Endothelial cell of umbilical vein (primary cell): ENCODE data around the gene RABEP1. TPM values are rescaled to one million over a fixed set of nuclear protein-coding genes. Genes with fewer than 3 reads are reported as not detected.

Experiments used
- BruUV-seq: library from RNA; stranded (reverse); fragments of 400-500 nt; replicated peaks from 2 replicates; lab custom pipeline; 2021; lab: Mats Ljungman, UMichigan
- CTCF ChIA-PET: fragments of 300-600, 350-600 bp; sonication (Branson Sonifier 250); formaldehyde crosslinking; loops from one replicate; lab custom pipeline; 2021; ENCODE audit warnings: antibody characterized with exemption, inconsistent platforms; lab: Charles Lee
- POLR2A ChIA-PET: fragments of 300-600, 350-600 bp; sonication (Branson Sonifier 250); formaldehyde crosslinking; loops from one replicate; lab custom pipeline; 2021; ENCODE audit warnings: antibody characterized with exemption, inconsistent platforms; lab: Charles Lee
- DNase-seq: peaks from one replicate; pipeline ENCODE4 v3.0.0-alpha.2; 2011; ENCODE audit warnings: low read depth, low spot score
- FAIRE-seq: peaks from 2 replicates; lab custom pipeline; 2011; peaks lifted over from hg19 to GRCh38; lab: Jason Lieb, UNC
- H2AFZ ChIP-seq: 2 replicates; pipeline ENCODE4 v1.6.0; 2012; ENCODE audit warnings: low read depth, low read length, control low read depth, inconsistent platforms
- H3K27ac ChIP-seq: 2 replicates; pipeline ENCODE4 v1.5.1; 2011; ENCODE audit warnings: low read depth, mild to moderate bottlenecking, control low read depth, low read length, moderate library complexity; ENCODE audit not compliant: insufficient read depth
- H3K27me3 ChIP-seq, 2 experiments: 2 replicates each; pipeline versions ENCODE4 v1.6.0 to v1.6.1; 2011; ENCODE audit warnings: low read length in 2 of 2, mixed read lengths in 1 of 2; ENCODE audit not compliant: control insufficient read depth in 2 of 2, insufficient read depth in 2 of 2
- H3K36me3 ChIP-seq, 2 experiments: 2 replicates in 1 of 2; 3 replicates in 1 of 2; pipeline ENCODE4 v1.5.1; 2011; ENCODE audit warnings: low read length in 2 of 2, mild to moderate bottlenecking in 1 of 2, moderate library complexity in 1 of 2; ENCODE audit not compliant: control insufficient read depth in 2 of 2, insufficient read depth in 2 of 2; ENCODE audit errors: extremely low read depth in 1 of 2
- H3K4me1 ChIP-seq: 3 replicates; pipeline ENCODE4 v1.5.1; 2011; ENCODE audit warnings: mild to moderate bottlenecking, low read length; ENCODE audit not compliant: control insufficient read depth, insufficient read depth; ENCODE audit errors: extremely low read depth
- H3K4me2 ChIP-seq: 2 replicates; pipeline ENCODE4 v1.6.1; 2011; ENCODE audit warnings: low read length, control low read depth, mixed read lengths; ENCODE audit not compliant: insufficient read depth
- H3K4me3 ChIP-seq, 3 experiments: fragments of 200-600 bp in 1 of 3; sonication (generic), shearing (Covaris generic) in 1 of 3; replicated peaks in 1 of 3; 2 replicates each; pipeline ENCODE4 v1.5.1; 2011 to 2016; ENCODE audit warnings: control low read depth in 3 of 3, low read length in 3 of 3, mild to moderate bottlenecking in 2 of 3, inconsistent platforms in 1 of 3, low read depth in 1 of 3, moderate library complexity in 1 of 3; ENCODE audit not compliant: insufficient read depth in 1 of 3
- H3K79me2 ChIP-seq: 2 replicates; pipeline ENCODE4 v1.6.0; 2012; ENCODE audit warnings: low read length, inconsistent platforms; ENCODE audit not compliant: control insufficient read depth, insufficient read depth
- H3K9ac ChIP-seq: replicated peaks from 2 replicates; pipeline ENCODE3; 2011; ENCODE audit warnings: low read length, control low read depth; ENCODE audit not compliant: insufficient read depth; ENCODE audit errors: extremely low read depth
- H3K9me1 ChIP-seq: replicated peaks from 3 replicates; pipeline ENCODE4 v1.6.0; 2011; ENCODE audit warnings: mild to moderate bottlenecking, low read length; ENCODE audit not compliant: control insufficient read depth, insufficient read depth; ENCODE audit errors: extremely low read depth
- H3K9me3 ChIP-seq: replicated peaks from 2 replicates; pipeline ENCODE4 v1.5.1; 2012; ENCODE audit warnings: low read length, inconsistent platforms; ENCODE audit not compliant: control insufficient read depth, insufficient read depth
- H4K20me1 ChIP-seq: replicated peaks from 2 replicates; pipeline ENCODE3; 2011; ENCODE audit warnings: mild to moderate bottlenecking, low read length; ENCODE audit not compliant: control insufficient read depth, insufficient read depth; ENCODE audit errors: extremely low read depth
- EZH2 ChIP-seq: IDR thresholded peaks from 2 replicates; pipeline ENCODE4 v1.6.1; 2012; ENCODE audit warnings: borderline replicate concordance, low read depth, mild to moderate bottlenecking, moderate library complexity, low read length, inconsistent platforms; ENCODE audit not compliant: severe bottlenecking
- FOS ChIP-seq: IDR thresholded peaks from 2 replicates; pipeline ENCODE4 v1.6.1; 2011; ENCODE audit warnings: mild to moderate bottlenecking, low read length, moderate library complexity, borderline replicate concordance; ENCODE audit not compliant: insufficient read depth
- GATA2 ChIP-seq: IDR thresholded peaks from 2 replicates; pipeline ENCODE4 v1.7.0; 2011; ENCODE audit warnings: low read depth, mild to moderate bottlenecking, moderate library complexity, mixed read lengths, low read length; ENCODE audit not compliant: insufficient read length, insufficient read depth
- JUN ChIP-seq: IDR thresholded peaks from 2 replicates; pipeline ENCODE4 v1.6.1; 2011; ENCODE audit warnings: borderline replicate concordance, low read depth; ENCODE audit not compliant: insufficient read length, insufficient read depth
- MYC ChIP-seq: IDR thresholded peaks from one replicate; pipeline ENCODE4 v1.6.1; 2011; ENCODE audit warnings: mild to moderate bottlenecking, low read depth, low read length
- POLR2A ChIP-seq: IDR thresholded peaks from 2 replicates; pipeline ENCODE4 v1.6.1; 2012; ENCODE audit warnings: low read depth, mild to moderate bottlenecking, control low read depth, low read length
- POLR2AphosphoS5 ChIP-seq: IDR thresholded peaks from 2 replicates; pipeline ENCODE4 v1.6.1; 2012; ENCODE audit warnings: low read depth, mild to moderate bottlenecking, control low read depth, low read length, moderate library complexity; ENCODE audit not compliant: insufficient read depth
- dilution Hi-C: fragments of 300-500 bp; cut with MboI; formaldehyde crosslinking; loops from one replicate; pipeline ENCODE4 v1.15.0; 2019; ENCODE audit warnings: low sequenced_read_pairs; ENCODE audit not compliant: extremely low pct_ligation_motif_present
- intact Hi-C: fragments of 100-400 bp; cut with micrococcal nuclease; formaldehyde crosslinking; loops from one replicate; pipeline ENCODE4 v1.10.0; 2022
- polyA plus RNA-seq, 4 experiments: library from polyadenylated mRNA; depleted of rRNA in 3 of 4; stranded (reverse) in 3 of 4; unstranded in 1 of 4; fragments of >200 nt; gene quantifications; 2 replicates each; pipeline versions ENCODE4 v1.2.1 to v1.2.3, GENCODE V29; 2011 to 2012; ENCODE audit warnings: missing spikeins in 1 of 4
- total RNA-seq: library from RNA; stranded (reverse); gene quantifications from 2 replicates; pipeline ENCODE4 v1.2.3, GENCODE V29; 2021
- TF ChIP-seq, protein P1 (sequence below): IDR thresholded peaks from 2 replicates; pipeline ENCODE4 v1.6.1; 2011; ENCODE audit not compliant: insufficient read depth, insufficient read length
- TF ChIP-seq, protein P2 (sequence below), 2 donors: IDR thresholded peaks; 1 replicate in 1 of 2; 2 replicates in 1 of 2; pipeline ENCODE4 v1.5.1; 2011; ENCODE audit warnings: low read length in 2 of 2, mild to moderate bottlenecking in 2 of 2, moderate library complexity in 2 of 2, control low read depth in 1 of 2, inconsistent platforms in 1 of 2, low read depth in 1 of 2; ENCODE audit not compliant: insufficient read depth in 1 of 2; ENCODE audit errors: extremely low read depth in 1 of 2

The RABEP1 gene
- total and polyA plus RNA-seq, 2 donors (not counting 3 experiments of a cell fraction or from before 2014, with no cell fraction given), result 10.1 to 54.8 TPM

GRCh38 chr17:5396612-5397011 is 114.5 kb downstream of the RABEP1 start:
- peaks cover 13 to 23% of the 10 kb centered on the region in 2 experiments for H3K36me3 ChIP-seq
- H3K27me3 ChIP-seq, result no peaks in the 10 kb centered on the region
- POLR2A ChIA-PET, result no interaction called here

More at GRCh38 chr17:5396612-5397011, 114.5 kb downstream of the RABEP1 start:
- H3K4me3 ChIP-seq, result no peak overlapping the region
- H3K4me1 ChIP-seq, result no peaks in the 10 kb centered on the region
- CTCF ChIA-PET, result interaction anchor here (1.0 to 1.3 kb wide), 2 partner anchors 9 to 43 kb away, joined by 3 read pairs; partner anchors contain the start of gene C1QBP
- H3K79me2 ChIP-seq, result no peaks in the 10 kb centered on the region
- TF ChIP-seq JUN, result no peak
- no peak for TF ChIP-seq EZH2
- no peak for TF ChIP-seq FOS
- no peak for TF ChIP-seq GATA2
- TF ChIP-seq POLR2A, result no peak
- TF ChIP-seq, protein P1, sequence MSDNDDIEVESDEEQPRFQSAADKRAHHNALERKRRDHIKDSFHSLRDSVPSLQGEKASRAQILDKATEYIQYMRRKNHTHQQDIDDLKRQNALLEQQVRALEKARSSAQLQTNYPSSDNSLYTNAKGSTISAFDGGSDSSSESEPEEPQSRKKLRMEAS, result no peak
- TF ChIP-seq MYC, result no peak
- no peak for TF ChIP-seq POLR2AphosphoS5
- TF ChIP-seq, protein P2, sequence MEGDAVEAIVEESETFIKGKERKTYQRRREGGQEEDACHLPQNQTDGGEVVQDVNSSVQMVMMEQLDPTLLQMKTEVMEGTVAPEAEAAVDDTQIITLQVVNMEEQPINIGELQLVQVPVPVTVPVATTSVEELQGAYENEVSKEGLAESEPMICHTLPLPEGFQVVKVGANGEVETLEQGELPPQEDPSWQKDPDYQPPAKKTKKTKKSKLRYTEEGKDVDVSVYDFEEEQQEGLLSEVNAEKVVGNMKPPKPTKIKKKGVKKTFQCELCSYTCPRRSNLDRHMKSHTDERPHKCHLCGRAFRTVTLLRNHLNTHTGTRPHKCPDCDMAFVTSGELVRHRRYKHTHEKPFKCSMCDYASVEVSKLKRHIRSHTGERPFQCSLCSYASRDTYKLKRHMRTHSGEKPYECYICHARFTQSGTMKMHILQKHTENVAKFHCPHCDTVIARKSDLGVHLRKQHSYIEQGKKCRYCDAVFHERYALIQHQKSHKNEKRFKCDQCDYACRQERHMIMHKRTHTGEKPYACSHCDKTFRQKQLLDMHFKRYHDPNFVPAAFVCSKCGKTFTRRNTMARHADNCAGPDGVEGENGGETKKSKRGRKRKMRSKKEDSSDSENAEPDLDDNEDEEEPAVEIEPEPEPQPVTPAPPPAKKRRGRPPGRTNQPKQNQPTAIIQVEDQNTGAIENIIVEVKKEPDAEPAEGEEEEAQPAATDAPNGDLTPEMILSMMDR (IDR thresholded peaks at IDR 0.05; ENCODE audit: extremely low read depth in 1 of 2, insufficient read depth in 1 of 2, low read depth in 1 of 2, low read length in 2 of 2), result no peak
- H3K27ac ChIP-seq, result no peak overlapping the region
- DNase-seq (no peak), FAIRE-seq (no peak)
- no peaks in the 10 kb centered on the region for H3K9me1 ChIP-seq
- no peak overlapping the region for H3K9ac ChIP-seq
- intact Hi-C loops, result no loop called here
- no TSS peak for BruUV-seq
- H3K4me2 ChIP-seq, result no peak overlapping the region
- no peak overlapping the region for H2AFZ ChIP-seq
- dilution Hi-C loops, result no loop called here
- H3K9me3 ChIP-seq, result no peaks in the 10 kb centered on the region
- no peaks in the 10 kb centered on the region for H4K20me1 ChIP-seq
